GM12878 (cell line): ENCODE measurements around the gene ARID3A. TPM values are rescaled to one million over a fixed set of nuclear protein-coding genes. Genes with fewer than 3 reads are reported as not detected.

ENCODE experiments used
- ATAC-seq: fragments of 200-7000 bp; cut with Tn5 transposase; 3 replicates; pipeline ENCODE4 v1.9.1; 2020; ENCODE audit warnings: mild to moderate bottlenecking, moderate library complexity
- BruUV-seq: library from RNA; stranded (reverse); fragments of 400-500 nt; replicated peaks from 2 replicates; lab custom pipeline; 2021; lab: Mats Ljungman, UMichigan
- CTCF ChIA-PET: fragments of 300-600 bp; sonication (Branson Sonifier 250); formaldehyde crosslinking; extraction: SDS; loops from one replicate; lab custom pipeline; 2021; ENCODE audit warnings: inconsistent platforms; lab: Yijun Ruan, JAX
- POLR2A ChIA-PET: fragments of 350-600 bp; formaldehyde crosslinking; extraction: SDS; loops from one replicate; lab custom pipeline; 2021; ENCODE audit warnings: inconsistent platforms; lab: Charles Lee
- RAD21 ChIA-PET: fragments of 300-600 bp; sonication (Branson Sonifier 250); formaldehyde crosslinking; loops from one replicate; lab custom pipeline; 2023; ENCODE audit warnings: antibody characterized with exemption; ENCODE audit not compliant: unreplicated experiment; lab: Charles Lee
- SMC1A ChIA-PET: fragments of 300-600 bp; sonication (Branson Sonifier 250); formaldehyde crosslinking; loops from one replicate; lab custom pipeline; 2023; ENCODE audit not compliant: unreplicated experiment, uncharacterized antibody; lab: Charles Lee
- DNase-seq: peaks from one replicate; pipeline ENCODE4 v3.0.0-alpha.2; 2011; ENCODE audit warnings: low read depth, low spot score
- FAIRE-seq: peaks from 3 replicates; lab custom pipeline; 2011; peaks lifted over from hg19 to GRCh38; lab: Jason Lieb, UNC
- H2AFZ ChIP-seq: 2 replicates; pipeline ENCODE4 v1.6.0; 2011; ENCODE audit warnings: low read depth, low read length, control low read depth; ENCODE audit not compliant: control insufficient read depth
- H3K27ac ChIP-seq: 2 replicates; pipeline ENCODE4 v1.5.1; 2011; ENCODE audit warnings: control low read depth; ENCODE audit not compliant: control insufficient read depth, insufficient read depth
- H3K27me3 ChIP-seq, 2 experiments: replicated peaks in 1 of 2; 2 replicates each; pipeline versions ENCODE4 v1.6.0 to v1.6.1; 2011; ENCODE audit warnings: low read length in 1 of 2; ENCODE audit not compliant: control insufficient read depth in 2 of 2, insufficient read depth in 2 of 2
- H3K36me3 ChIP-seq, 2 experiments: 2 replicates each; pipeline ENCODE4 v1.5.1; 2011; ENCODE audit warnings: low read length in 1 of 2; ENCODE audit not compliant: control insufficient read depth in 2 of 2, insufficient read depth in 2 of 2
- H3K4me1 ChIP-seq: 2 replicates; pipeline ENCODE4 v1.6.1; 2011; ENCODE audit warnings: mild to moderate bottlenecking, low read length, moderate library complexity, mixed read lengths; ENCODE audit not compliant: control insufficient read depth, insufficient read depth
- H3K4me2 ChIP-seq: 2 replicates; pipeline ENCODE4 v1.6.0; 2011; ENCODE audit warnings: control low read depth; ENCODE audit not compliant: control insufficient read depth, insufficient read depth
- H3K4me3 ChIP-seq: fragments of 200-600 bp; sonication (generic); 2 replicates; pipeline ENCODE4 v1.5.1; 2016
- H3K79me2 ChIP-seq: 2 replicates; pipeline ENCODE4 v1.6.0; 2011; ENCODE audit warnings: low read length; ENCODE audit not compliant: control insufficient read depth, insufficient read depth
- H3K9ac ChIP-seq: 2 replicates; pipeline ENCODE4 v1.8.0; 2011; ENCODE audit warnings: low read length, control low read depth, mixed read lengths; ENCODE audit not compliant: control insufficient read depth, insufficient read depth
- H3K9me3 ChIP-seq: replicated peaks from 3 replicates; pipeline ENCODE4 v1.5.1; 2011; ENCODE audit warnings: mild to moderate bottlenecking, low read length; ENCODE audit not compliant: control insufficient read depth, insufficient read depth
- H4K20me1 ChIP-seq: 2 replicates; pipeline ENCODE4 v1.6.0; 2011; ENCODE audit not compliant: control insufficient read depth, insufficient read depth
- CHD4 ChIP-seq: fragments of 200-600 bp; sonication (generic); IDR thresholded peaks from 2 replicates; pipeline ENCODE4 v1.6.1; 2016; ENCODE audit warnings: mild to moderate bottlenecking
- ESRRA ChIP-seq: IDR thresholded peaks from 2 replicates; pipeline ENCODE4 v1.6.1; 2012; ENCODE audit warnings: mild to moderate bottlenecking, low read length, improper control_type of control experiment
- GABPA ChIP-seq: IDR thresholded peaks from 2 replicates; pipeline ENCODE4 v1.6.1; 2014; ENCODE audit warnings: antibody characterized with exemption, low read depth, mild to moderate bottlenecking, inconsistent platforms
- HCFC1 ChIP-seq: fragments of 150-350 bp; IDR thresholded peaks from 2 replicates; pipeline ENCODE4 v1.6.1; 2014; ENCODE audit warnings: low read length
- HSF1 ChIP-seq: fragments of 150-350 bp; IDR thresholded peaks from 2 replicates; pipeline ENCODE4 v1.6.1; 2014; ENCODE audit warnings: mild to moderate bottlenecking, low read depth, low read length
- IKZF2 ChIP-seq, 2 experiments: fragments of 450-650 bp; IDR thresholded peaks; 2 replicates each; pipeline ENCODE4 v1.6.1; 2017; ENCODE audit warnings: mild to moderate bottlenecking in 2 of 2, moderate library complexity in 2 of 2
- TAF1 ChIP-seq: IDR thresholded peaks from 2 replicates; pipeline ENCODE4 v1.6.1; 2011; ENCODE audit warnings: mild to moderate bottlenecking, low read depth, low read length, borderline replicate concordance
- TCF12 ChIP-seq: IDR thresholded peaks from 2 replicates; pipeline ENCODE4 v1.6.1; 2011; ENCODE audit warnings: low read depth, mild to moderate bottlenecking, low read length
- YY1 ChIP-seq: IDR thresholded peaks from 2 replicates; pipeline ENCODE4 v1.6.1; 2011; ENCODE audit warnings: low read depth, mild to moderate bottlenecking, low read length
- ZNF384 ChIP-seq: IDR thresholded peaks from 2 replicates; pipeline ENCODE4 v1.6.1; 2012; ENCODE audit warnings: low read depth, mild to moderate bottlenecking, low read length, improper control_type of control experiment, borderline replicate concordance
- WGBS: methylation state at CpG from one replicate; pipeline ENCODE4 v1.1.6; 2016; ENCODE audit warnings: low lambda C conversion rate; ENCODE audit not compliant: insufficient replicate concordance, insufficient coverage; ENCODE audit errors: missing lambda C conversion rate; 5-methylcytosine and 5-hydroxymethylcytosine counted together
- in situ Hi-C: fragments of 300-500 bp; cut with MboI; formaldehyde crosslinking; loops from 9 replicates; pipeline ENCODE4 v1.14.3; 2018; ENCODE audit warnings: mixed read lengths
- intact Hi-C: fragments of 100-400 bp; cut with micrococcal nuclease; formaldehyde crosslinking; loops from one replicate; pipeline ENCODE4 v1.14.2; 2022; ENCODE audit not compliant: unreplicated experiment
- polyA plus RNA-seq, 11 experiments: library from polyadenylated mRNA; depleted of rRNA in 4 of 11; unstranded in 6 of 11; stranded (reverse) in 5 of 11; fragments of >200 nt; fragmentation: Nextera tagmentation in 4 of 11; fragmentation: Illumina TruSeq in 1 of 11; extraction: Ambion mirVana in 4 of 11; extraction: Trizol in 1 of 11; gene quantifications; 1 replicate in 1 of 11; 2 replicates in 10 of 11; pipeline versions ENCODE4 v1.2.1 to v1.2.3, GENCODE V29; 2011 to 2016; ENCODE audit warnings: inconsistent platforms in 2 of 11, missing spikeins in 2 of 11, low read depth in 1 of 11
- total RNA-seq, 4 experiments: library from RNA; depleted of rRNA in 3 of 4; stranded (reverse); fragments of >200 nt in 3 of 4; fragmentation: Illumina TruSeq in 1 of 4; extraction: Trizol in 1 of 4; gene quantifications; 2 replicates each; pipeline versions ENCODE4 v1.2.1 to v1.2.3, GENCODE V29; 2013 to 2021
- TF ChIP-seq, protein P1 (sequence below): fragments of 450-650 bp; formaldehyde crosslinking; IDR thresholded peaks from 2 replicates; pipeline ENCODE4 v1.4.0; 2022; ENCODE audit warnings: mild to moderate bottlenecking, moderate library complexity
- TF ChIP-seq, protein P2 (sequence below): IDR thresholded peaks from 2 replicates; pipeline ENCODE4 v1.6.1; 2012; ENCODE audit warnings: improper control_type of control experiment, low read depth, low read length; ENCODE audit not compliant: insufficient replicate concordance
- TF ChIP-seq, protein P3 (sequence below): IDR thresholded peaks from 2 replicates; pipeline ENCODE4 v1.6.1; 2011; ENCODE audit warnings: borderline replicate concordance, low read depth, mild to moderate bottlenecking, moderate library complexity, low read length; ENCODE audit not compliant: insufficient read depth, poor library complexity, severe bottlenecking

ARID3A gene
- total and polyA plus RNA-seq, 10 of the 15 experiments (the other 5 are each of a cell fraction or from before 2014, with no cell fraction given) = 0.76 to 70.0 (median 16.7) TPM

DNA sequence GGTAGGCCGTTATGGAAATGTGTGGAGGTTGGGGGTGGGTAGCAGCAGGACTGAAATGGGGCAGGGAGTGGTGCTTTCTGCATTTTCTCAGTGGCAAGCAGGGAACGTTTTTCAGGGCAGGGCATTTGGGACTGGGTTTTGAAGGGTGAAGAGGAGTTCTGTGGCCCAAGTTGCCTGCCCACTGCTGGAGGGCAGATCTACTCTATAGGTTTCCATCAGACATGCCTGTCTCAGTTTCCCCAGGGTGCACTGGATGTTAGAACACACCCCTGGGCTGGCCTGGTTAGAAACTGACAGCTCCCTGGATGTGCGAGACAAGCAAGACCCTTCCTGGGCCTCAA is 73.5 kb downstream of the ARID3A start:
- ATAC-seq (no peak), DNase-seq (no peak), FAIRE-seq (no peak)
- Histone ChIP-seq H3K36me3 (no peaks in the 10 kb centered on the region; a peak in 1 of 4 replicates), H4K20me1 (no peaks in the 10 kb centered on the region), H3K27ac (no peak overlapping the region), H2AFZ (no peak overlapping the region), H3K79me2 (no peaks in the 10 kb centered on the region), H3K4me3 (no peak overlapping the region), H3K27me3 (peaks cover 3 to 5% of the 10 kb centered on the region in 2 experiments; a peak in 3 of 4 replicates), H3K9me3 (no peaks in the 10 kb centered on the region), H3K4me1 (no peaks in the 10 kb centered on the region; the same call in 1 of the 2 replicates), H3K4me2 (no peak overlapping the region), H3K9ac (no peak overlapping the region)
- BruUV-seq = no TSS peak
- intact Hi-C loops (loop anchor here (5.0 kb wide), 1 partner anchor 137 kb away; no protein-coding TSS in a partner anchor), in situ Hi-C loops (no loop called here)
- ChIA-PET SMC1A (no interaction called here), POLR2A (interaction anchor here (0.6 to 1.1 kb wide), 3 partner anchors 20 to 77 kb away, joined by 3 to 4 read pairs (median 3); no protein-coding TSS in a partner anchor), RAD21 (interaction anchor here (0.9 to 1.2 kb wide), 2 partner anchors 17 to 245 kb away, joined by 3 read pairs; no protein-coding TSS in a partner anchor), CTCF (interaction anchor here (0.7 to 2.6 kb wide), 4 partner anchors 15 to 141 kb away, joined by 3 to 11 read pairs (median 4); partner anchors contain the start of gene WDR18)
- WGBS = 33% methylated on average over 3 of the region's 3 CpGs
- TF ChIP-seq, protein P1, sequence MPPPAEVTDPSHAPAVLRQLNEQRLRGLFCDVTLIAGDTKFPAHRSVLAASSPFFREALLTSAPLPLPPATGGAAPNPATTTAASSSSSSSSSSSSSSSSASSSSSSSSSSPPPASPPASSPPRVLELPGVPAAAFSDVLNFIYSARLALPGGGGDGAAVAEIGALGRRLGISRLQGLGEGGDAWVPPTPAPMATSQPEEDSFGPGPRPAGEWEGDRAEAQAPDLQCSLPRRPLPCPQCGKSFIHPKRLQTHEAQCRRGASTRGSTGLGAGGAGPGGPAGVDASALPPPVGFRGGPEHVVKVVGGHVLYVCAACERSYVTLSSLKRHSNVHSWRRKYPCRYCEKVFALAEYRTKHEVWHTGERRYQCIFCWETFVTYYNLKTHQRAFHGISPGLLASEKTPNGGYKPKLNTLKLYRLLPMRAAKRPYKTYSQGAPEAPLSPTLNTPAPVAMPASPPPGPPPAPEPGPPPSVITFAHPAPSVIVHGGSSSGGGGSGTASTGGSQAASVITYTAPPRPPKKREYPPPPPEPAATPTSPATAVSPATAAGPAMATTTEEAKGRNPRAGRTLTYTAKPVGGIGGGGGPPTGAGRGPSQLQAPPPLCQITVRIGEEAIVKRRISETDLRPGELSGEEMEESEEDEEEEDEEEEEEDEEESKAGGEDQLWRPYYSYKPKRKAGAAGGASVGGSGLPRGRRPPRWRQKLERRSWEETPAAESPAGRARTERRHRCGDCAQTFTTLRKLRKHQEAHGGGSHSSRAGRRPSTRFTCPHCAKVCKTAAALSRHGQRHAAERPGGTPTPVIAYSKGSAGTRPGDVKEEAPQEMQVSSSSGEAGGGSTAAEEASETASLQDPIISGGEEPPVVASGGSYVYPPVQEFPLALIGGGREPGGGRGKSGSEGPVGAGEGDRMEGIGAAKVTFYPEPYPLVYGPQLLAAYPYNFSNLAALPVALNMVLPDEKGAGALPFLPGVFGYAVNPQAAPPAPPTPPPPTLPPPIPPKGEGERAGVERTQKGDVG (CRISPR knock-in tag) = no peak
- TF ChIP-seq CHD4 (no peak), ZNF384 (no peak), GABPA (no peak), TAF1 (no peak), TCF12 (no peak), YY1 (no peak), IKZF2 (IDR thresholded peaks at IDR 0.05) (no peak), HCFC1 (no peak), HSF1 (no peak), ESRRA (no peak)
- TF ChIP-seq, protein P2, sequence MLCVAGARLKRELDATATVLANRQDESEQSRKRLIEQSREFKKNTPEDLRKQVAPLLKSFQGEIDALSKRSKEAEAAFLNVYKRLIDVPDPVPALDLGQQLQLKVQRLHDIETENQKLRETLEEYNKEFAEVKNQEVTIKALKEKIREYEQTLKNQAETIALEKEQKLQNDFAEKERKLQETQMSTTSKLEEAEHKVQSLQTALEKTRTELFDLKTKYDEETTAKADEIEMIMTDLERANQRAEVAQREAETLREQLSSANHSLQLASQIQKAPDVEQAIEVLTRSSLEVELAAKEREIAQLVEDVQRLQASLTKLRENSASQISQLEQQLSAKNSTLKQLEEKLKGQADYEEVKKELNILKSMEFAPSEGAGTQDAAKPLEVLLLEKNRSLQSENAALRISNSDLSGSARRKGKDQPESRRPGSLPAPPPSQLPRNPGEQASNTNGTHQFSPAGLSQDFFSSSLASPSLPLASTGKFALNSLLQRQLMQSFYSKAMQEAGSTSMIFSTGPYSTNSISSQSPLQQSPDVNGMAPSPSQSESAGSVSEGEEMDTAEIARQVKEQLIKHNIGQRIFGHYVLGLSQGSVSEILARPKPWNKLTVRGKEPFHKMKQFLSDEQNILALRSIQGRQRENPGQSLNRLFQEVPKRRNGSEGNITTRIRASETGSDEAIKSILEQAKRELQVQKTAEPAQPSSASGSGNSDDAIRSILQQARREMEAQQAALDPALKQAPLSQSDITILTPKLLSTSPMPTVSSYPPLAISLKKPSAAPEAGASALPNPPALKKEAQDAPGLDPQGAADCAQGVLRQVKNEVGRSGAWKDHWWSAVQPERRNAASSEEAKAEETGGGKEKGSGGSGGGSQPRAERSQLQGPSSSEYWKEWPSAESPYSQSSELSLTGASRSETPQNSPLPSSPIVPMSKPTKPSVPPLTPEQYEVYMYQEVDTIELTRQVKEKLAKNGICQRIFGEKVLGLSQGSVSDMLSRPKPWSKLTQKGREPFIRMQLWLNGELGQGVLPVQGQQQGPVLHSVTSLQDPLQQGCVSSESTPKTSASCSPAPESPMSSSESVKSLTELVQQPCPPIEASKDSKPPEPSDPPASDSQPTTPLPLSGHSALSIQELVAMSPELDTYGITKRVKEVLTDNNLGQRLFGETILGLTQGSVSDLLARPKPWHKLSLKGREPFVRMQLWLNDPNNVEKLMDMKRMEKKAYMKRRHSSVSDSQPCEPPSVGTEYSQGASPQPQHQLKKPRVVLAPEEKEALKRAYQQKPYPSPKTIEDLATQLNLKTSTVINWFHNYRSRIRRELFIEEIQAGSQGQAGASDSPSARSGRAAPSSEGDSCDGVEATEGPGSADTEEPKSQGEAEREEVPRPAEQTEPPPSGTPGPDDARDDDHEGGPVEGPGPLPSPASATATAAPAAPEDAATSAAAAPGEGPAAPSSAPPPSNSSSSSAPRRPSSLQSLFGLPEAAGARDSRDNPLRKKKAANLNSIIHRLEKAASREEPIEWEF = no peak
- TF ChIP-seq, protein P3, sequence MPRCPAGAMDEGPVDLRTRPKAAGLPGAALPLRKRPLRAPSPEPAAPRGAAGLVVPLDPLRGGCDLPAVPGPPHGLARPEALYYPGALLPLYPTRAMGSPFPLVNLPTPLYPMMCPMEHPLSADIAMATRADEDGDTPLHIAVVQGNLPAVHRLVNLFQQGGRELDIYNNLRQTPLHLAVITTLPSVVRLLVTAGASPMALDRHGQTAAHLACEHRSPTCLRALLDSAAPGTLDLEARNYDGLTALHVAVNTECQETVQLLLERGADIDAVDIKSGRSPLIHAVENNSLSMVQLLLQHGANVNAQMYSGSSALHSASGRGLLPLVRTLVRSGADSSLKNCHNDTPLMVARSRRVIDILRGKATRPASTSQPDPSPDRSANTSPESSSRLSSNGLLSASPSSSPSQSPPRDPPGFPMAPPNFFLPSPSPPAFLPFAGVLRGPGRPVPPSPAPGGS = no peak
